HepG2 (cell line): ENCODE measurements around the gene TFF2. TPM values are rescaled to one million over a fixed set of nuclear protein-coding genes. Genes with fewer than 3 reads are reported as not detected.

Source experiments
- ATAC-seq: fragments of 200-7000 bp; cut with Tn5 transposase; 3 replicates; pipeline ENCODE4 v1.9.1; 2020; ENCODE audit warnings: mild to moderate bottlenecking, moderate library complexity
- BruUV-seq: library from RNA; stranded (reverse); fragments of 400-500 nt; replicated peaks from 2 replicates; lab custom pipeline; 2021; lab: Mats Ljungman, UMichigan
- CTCF ChIA-PET: fragments of 300-600 bp; formaldehyde crosslinking; extraction: SDS; loops from one replicate; lab custom pipeline; 2021; ENCODE audit warnings: low total read pairs, inconsistent platforms, low intra/inter-chr PET ratio; lab: Yijun Ruan, JAX
- POLR2A ChIA-PET: fragments of 350-600 bp; sonication (Branson Sonifier 250); formaldehyde crosslinking; loops from one replicate; lab custom pipeline; 2020; ENCODE audit warnings: antibody characterized with exemption, inconsistent platforms; lab: Yijun Ruan, JAX
- DNase-seq: peaks from one replicate; pipeline ENCODE4 v3.0.0-alpha.2; 2015; ENCODE audit warnings: low spot score
- FAIRE-seq: peaks from 3 replicates; lab custom pipeline; 2011; peaks lifted over from hg19 to GRCh38; lab: Jason Lieb, UNC
- H2AFZ ChIP-seq: one replicate; pipeline ENCODE4 v1.6.1; 2011; ENCODE audit warnings: low read length, inconsistent platforms
- H3K27ac ChIP-seq: fragments of 300-600 bp; 3 replicates; pipeline ENCODE4 v1.8.0; 2011; ENCODE audit warnings: mixed run types, mild to moderate bottlenecking, mixed read lengths, low read length, inconsistent platforms; ENCODE audit not compliant: insufficient read depth; ENCODE audit errors: extremely low read length
- H3K27me3 ChIP-seq, 2 experiments: fragments of 200-600 bp in 1 of 2; 2 replicates in 1 of 2; 3 replicates in 1 of 2; pipeline versions ENCODE4 v1.6.0 to v1.8.0; 2011; ENCODE audit warnings: low read length in 2 of 2, mild to moderate bottlenecking in 2 of 2, moderate library complexity in 2 of 2, inconsistent platforms in 1 of 2; ENCODE audit not compliant: insufficient read depth in 2 of 2, control insufficient read depth in 1 of 2
- H3K36me3 ChIP-seq, 2 experiments: fragments of 200-600 bp in 1 of 2; replicated peaks in 1 of 2; 2 replicates in 1 of 2; 3 replicates in 1 of 2; pipeline versions ENCODE4 v1.5.1 to v1.8.0; 2011; ENCODE audit warnings: low read length in 2 of 2, inconsistent platforms in 1 of 2; ENCODE audit not compliant: insufficient read depth in 2 of 2, control insufficient read depth in 1 of 2
- H3K4me1 ChIP-seq: 2 replicates; pipeline ENCODE4 v1.5.1; 2012; ENCODE audit warnings: low read length, inconsistent platforms; ENCODE audit not compliant: insufficient read depth
- H3K4me2 ChIP-seq: 2 replicates; pipeline ENCODE4 v1.6.0; 2011; ENCODE audit warnings: low read depth, low read length, inconsistent platforms
- H3K4me3 ChIP-seq, 3 experiments: fragments of 200-600 bp in 1 of 3; sonication (generic), shearing (Covaris generic) in 1 of 3; replicated peaks in 1 of 3; 2 replicates each; pipeline ENCODE4 v1.5.1; 2011 to 2016; ENCODE audit warnings: low read length in 3 of 3, inconsistent platforms in 2 of 3, low read depth in 2 of 3, mild to moderate bottlenecking in 2 of 3, control low read depth in 1 of 3, mixed read lengths in 1 of 3; ENCODE audit not compliant: insufficient read depth in 1 of 3
- H3K79me2 ChIP-seq: one replicate; pipeline ENCODE4 v1.6.1; 2011; ENCODE audit warnings: low read length, inconsistent platforms; ENCODE audit not compliant: insufficient read depth
- H3K9ac ChIP-seq: 2 replicates; pipeline ENCODE4 v1.6.0; 2011; ENCODE audit warnings: mild to moderate bottlenecking, low read depth, low read length, inconsistent platforms; ENCODE audit not compliant: insufficient read depth
- H3K9me3 ChIP-seq: 2 replicates; pipeline ENCODE4 v1.5.1; 2012; ENCODE audit warnings: mild to moderate bottlenecking, low read length
- H4K20me1 ChIP-seq: 2 replicates; pipeline ENCODE4 v1.6.0; 2011; ENCODE audit warnings: inconsistent platforms, mild to moderate bottlenecking, low read length, moderate library complexity; ENCODE audit not compliant: insufficient read depth
- KAT7 ChIP-seq: IDR thresholded peaks from 2 replicates; pipeline ENCODE4 v1.6.1; 2018; ENCODE audit warnings: borderline replicate concordance, missing compliant biosample characterization
- KLF15 ChIP-seq: sonication (generic); formaldehyde crosslinking; IDR thresholded peaks from 2 replicates; pipeline ENCODE4 v1.8.1; 2023; ENCODE audit warnings: borderline replicate concordance, mild to moderate bottlenecking, inconsistent platforms, missing genetic modification reagents, mixed read lengths
- MNT ChIP-seq: fragments of 450-650 bp; IDR thresholded peaks from 2 replicates; pipeline ENCODE4 v1.6.1; 2016
- SNRNP70 ChIP-seq: fragments of 200-400 bp; formaldehyde crosslinking; IDR thresholded peaks from 2 replicates; pipeline ENCODE4 v1.6.1; 2017; ENCODE audit warnings: mild to moderate bottlenecking, low read depth, low read length, moderate library complexity
- ZNF10 ChIP-seq: sonication (generic); formaldehyde crosslinking; IDR thresholded peaks from 2 replicates; pipeline ENCODE4 v1.4.0; 2020; ENCODE audit warnings: mild to moderate bottlenecking, low read depth, missing genetic modification reagents, borderline replicate concordance
- ZNF124 ChIP-seq: sonication (generic); formaldehyde crosslinking; IDR thresholded peaks from 2 replicates; pipeline ENCODE4 v1.4.0; 2020; ENCODE audit warnings: missing genetic modification reagents
- ZNF512 ChIP-seq: sonication (generic); formaldehyde crosslinking; IDR thresholded peaks from 2 replicates; pipeline ENCODE4 v1.4.0; 2020; ENCODE audit warnings: mild to moderate bottlenecking, missing genetic modification reagents
- ZNF747 ChIP-seq: sonication (generic); formaldehyde crosslinking; IDR thresholded peaks from 2 replicates; pipeline ENCODE4 v1.8.1; 2023; ENCODE audit warnings: missing genetic modification reagents, mild to moderate bottlenecking, borderline replicate concordance
- WGBS: methylation state at CpG from one replicate; pipeline ENCODE4 v1.1.6; 2017; ENCODE audit warnings: low lambda C conversion rate; 5-methylcytosine and 5-hydroxymethylcytosine counted together
- in situ Hi-C: cut with HindIII; loops from 2 replicates; pipeline ENCODE4 v1.10.0; 2017; ENCODE audit warnings: low pct_unique_long_range_greater_than_20kb; ENCODE audit not compliant: extremely low pct_ligation_motif_present
- intact Hi-C: fragments of 100-400 bp; cut with micrococcal nuclease; formaldehyde crosslinking; loops from one replicate; pipeline ENCODE4 v1.10.0; 2022; ENCODE audit not compliant: unreplicated experiment
- polyA plus RNA-seq, 8 experiments: library from polyadenylated mRNA; depleted of rRNA in 3 of 8; stranded (reverse) in 7 of 8; unstranded in 1 of 8; fragments of >200 nt; fragmentation: Illumina TruSeq in 4 of 8; extraction: Trizol in 4 of 8; gene quantifications; 2 replicates each; pipeline versions ENCODE4 v1.2.1 to v1.2.3, GENCODE V29; 2011 to 2016; ENCODE audit warnings: low read depth in 4 of 8, missing spikeins in 1 of 8, mixed read lengths in 1 of 8; ENCODE audit not compliant: insufficient read depth in 1 of 8
- total RNA-seq, 5 experiments: library from RNA; depleted of rRNA; stranded (reverse); fragments of >200 nt; fragmentation: Illumina TruSeq; extraction: Trizol; gene quantifications; 2 replicates each; pipeline ENCODE4 v1.2.3, GENCODE V29; 2016; ENCODE audit warnings: low read depth in 1 of 5
- TF ChIP-seq, protein P1 (sequence below): sonication (generic); formaldehyde crosslinking; IDR thresholded peaks from 2 replicates; pipeline ENCODE4 v1.4.0; 2020; ENCODE audit warnings: missing genetic modification reagents

Gene TFF2
- total and polyA plus RNA-seq, 2 of the 13 experiments (the other 11 are each of a cell fraction or from before 2014, with no cell fraction given): 1.5 TPM; not detected in 1

GRCh38 chr21:42302794-42303193 is 48.0 kb downstream of the TFF2 start:
- Histone ChIP-seq H3K4me2 (no peak overlapping the region), H3K36me3 (no peaks in the 10 kb centered on the region), H3K9me3 (no peaks in the 10 kb centered on the region), H3K4me1 (no peaks in the 10 kb centered on the region), H3K27ac (no peak overlapping the region), H4K20me1 (no peaks in the 10 kb centered on the region), H3K4me3 (no peak overlapping the region), H3K79me2 (no peaks in the 10 kb centered on the region), H3K27me3 (peaks cover 1 to 37% of the 10 kb centered on the region in 2 experiments; a peak in 4 of 5 replicates), H3K9ac (no peak overlapping the region), H2AFZ (no peak overlapping the region)
- DNase-seq: no peak
- TF ChIP-seq MNT (peak; percentile 72), ZNF747 (CRISPR knock-in tag) (no peak)
- no TSS peak for BruUV-seq
- in situ Hi-C loops (no loop called here), intact Hi-C loops (no loop called here)
- no peak for FAIRE-seq
- no peak for ATAC-seq
- ChIA-PET POLR2A (no interaction called here), CTCF (no interaction called here)
- 30% methylated on average over 7 of the region's 7 CpGs for WGBS

GRCh38 chr21:42302076-42302650 is 48.6 kb downstream of the TFF2 start:
- no peak for DNase-seq
- Histone ChIP-seq H3K27me3 (peaks cover 1 to 42% of the 10 kb centered on the region in 2 experiments; a peak in 4 of 5 replicates), H3K4me3 (no peak overlapping the region), H2AFZ (no peak overlapping the region), H3K27ac (no peak overlapping the region), H3K79me2 (no peaks in the 10 kb centered on the region), H3K4me1 (no peaks in the 10 kb centered on the region), H4K20me1 (no peaks in the 10 kb centered on the region), H3K4me2 (no peak overlapping the region), H3K9me3 (no peaks in the 10 kb centered on the region), H3K9ac (no peak overlapping the region), H3K36me3 (no peaks in the 10 kb centered on the region)
- BruUV-seq: no TSS peak
- intact Hi-C loops: no loop called here
- CTCF ChIA-PET: no interaction called here
- ATAC-seq: no peak
- POLR2A ChIA-PET: no interaction called here
- no peak for FAIRE-seq
- 48% methylated on average over 12 of the region's 12 CpGs for WGBS
- in situ Hi-C loops: no loop called here
- TF ChIP-seq KLF15 (CRISPR knock-in tag) (no peak), SNRNP70 (no peak), KAT7 (no peak), ZNF10 (CRISPR knock-in tag) (no peak), ZNF124 (no peak), ZNF512 (no peak)
- TF ChIP-seq, protein P1, sequence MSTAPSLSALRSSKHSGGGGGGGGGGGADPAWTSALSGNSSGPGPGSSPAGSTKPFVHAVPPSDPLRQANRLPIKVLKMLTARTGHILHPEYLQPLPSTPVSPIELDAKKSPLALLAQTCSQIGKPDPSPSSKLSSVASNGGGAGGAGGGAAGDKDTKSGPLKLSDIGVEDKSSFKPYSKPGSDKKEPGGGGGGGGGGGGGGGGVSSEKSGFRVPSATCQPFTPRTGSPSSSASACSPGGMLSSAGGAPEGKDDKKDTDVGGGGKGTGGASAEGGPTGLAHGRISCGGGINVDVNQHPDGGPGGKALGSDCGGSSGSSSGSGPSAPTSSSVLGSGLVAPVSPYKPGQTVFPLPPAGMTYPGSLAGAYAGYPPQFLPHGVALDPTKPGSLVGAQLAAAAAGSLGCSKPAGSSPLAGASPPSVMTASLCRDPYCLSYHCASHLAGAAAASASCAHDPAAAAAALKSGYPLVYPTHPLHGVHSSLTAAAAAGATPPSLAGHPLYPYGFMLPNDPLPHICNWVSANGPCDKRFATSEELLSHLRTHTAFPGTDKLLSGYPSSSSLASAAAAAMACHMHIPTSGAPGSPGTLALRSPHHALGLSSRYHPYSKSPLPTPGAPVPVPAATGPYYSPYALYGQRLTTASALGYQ: no peak
